ENCODE measurements around the gene KRT84. TPM values are rescaled to one million over a fixed set of nuclear protein-coding genes. Genes with fewer than 3 reads are reported as not detected.

KRT84 gene
- total RNA-seq, 1 experiment from 2014 or later = not detected

DNA sequence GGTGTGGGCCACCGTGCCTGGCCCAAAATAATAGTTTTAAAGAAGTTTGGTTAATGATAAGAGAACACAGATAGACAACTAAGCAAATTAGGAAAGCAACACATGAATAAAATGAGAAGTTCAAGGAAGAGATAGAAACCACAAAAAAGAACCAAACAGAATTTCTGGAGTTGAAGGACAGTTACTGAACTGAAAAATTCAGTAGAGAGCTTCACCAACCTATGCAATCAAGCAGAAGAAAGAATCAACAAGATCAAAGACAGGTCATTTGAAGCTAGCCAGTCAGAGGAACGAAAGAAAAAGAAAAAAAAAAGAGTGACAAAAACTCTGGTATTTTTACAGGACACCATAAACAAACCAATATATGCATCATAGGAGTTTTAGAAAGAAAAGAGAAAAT lies 48.8 kb downstream of the KRT84 start:
- no peaks in the 10 kb centered on the region for H3K27me3 ChIP-seq (ENCODE audit: insufficient read depth, low read length)
- no TSS peak for BruUV-seq (replicated peaks)
- H4K20me1 ChIP-seq (ENCODE audit: insufficient read depth) = no peaks in the 10 kb centered on the region
- no peak for DNase-seq (ENCODE audit: low read depth, low spot score)
- peak overlapping the region; percentile 13 for H2AFZ ChIP-seq (ENCODE audit: low read depth, low read length, poor library complexity, severe bottlenecking)
- no peak for TF ChIP-seq SIN3A (IDR thresholded peaks at IDR 0.05; ENCODE audit: low read depth)
- no peak for TF ChIP-seq SP1 (IDR thresholded peaks at IDR 0.05; ENCODE audit: low read depth)
- no peak for TF ChIP-seq JUND (IDR thresholded peaks at IDR 0.05)
- no peak for TF ChIP-seq YY1 (IDR thresholded peaks at IDR 0.05; ENCODE audit: extremely low read depth, insufficient replicate concordance, low read depth, low read length)
- TF ChIP-seq EGR1 (IDR thresholded peaks at IDR 0.05; ENCODE audit: low read depth) = no peak
- TF ChIP-seq ZNF274 (IDR thresholded peaks at IDR 0.05; ENCODE audit: low read depth, low read length) = no peak
- TF ChIP-seq TCF7L2 (IDR thresholded peaks at IDR 0.05; ENCODE audit: borderline replicate concordance, extremely low read depth, insufficient read depth, insufficient read length) = no peak
- TF ChIP-seq CBX3 (IDR thresholded peaks at IDR 0.05; ENCODE audit: low read depth) = no peak
- no peak for TF ChIP-seq ZFX (IDR thresholded peaks at IDR 0.05)
- TF ChIP-seq, protein P1, sequence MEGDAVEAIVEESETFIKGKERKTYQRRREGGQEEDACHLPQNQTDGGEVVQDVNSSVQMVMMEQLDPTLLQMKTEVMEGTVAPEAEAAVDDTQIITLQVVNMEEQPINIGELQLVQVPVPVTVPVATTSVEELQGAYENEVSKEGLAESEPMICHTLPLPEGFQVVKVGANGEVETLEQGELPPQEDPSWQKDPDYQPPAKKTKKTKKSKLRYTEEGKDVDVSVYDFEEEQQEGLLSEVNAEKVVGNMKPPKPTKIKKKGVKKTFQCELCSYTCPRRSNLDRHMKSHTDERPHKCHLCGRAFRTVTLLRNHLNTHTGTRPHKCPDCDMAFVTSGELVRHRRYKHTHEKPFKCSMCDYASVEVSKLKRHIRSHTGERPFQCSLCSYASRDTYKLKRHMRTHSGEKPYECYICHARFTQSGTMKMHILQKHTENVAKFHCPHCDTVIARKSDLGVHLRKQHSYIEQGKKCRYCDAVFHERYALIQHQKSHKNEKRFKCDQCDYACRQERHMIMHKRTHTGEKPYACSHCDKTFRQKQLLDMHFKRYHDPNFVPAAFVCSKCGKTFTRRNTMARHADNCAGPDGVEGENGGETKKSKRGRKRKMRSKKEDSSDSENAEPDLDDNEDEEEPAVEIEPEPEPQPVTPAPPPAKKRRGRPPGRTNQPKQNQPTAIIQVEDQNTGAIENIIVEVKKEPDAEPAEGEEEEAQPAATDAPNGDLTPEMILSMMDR (IDR thresholded peaks at IDR 0.05 in 2 of 3, conservative IDR thresholded peaks at IDR 0.05 in 1 of 3; ENCODE audit: borderline replicate concordance in 1 of 3, insufficient read depth in 1 of 3, low read depth in 2 of 3, low read length in 2 of 3) = no peak
- TF ChIP-seq EZH2phosphoT487 (IDR thresholded peaks at IDR 0.05; ENCODE audit: borderline replicate concordance) = no peak
- TF ChIP-seq EZH2 (IDR thresholded peaks at IDR 0.05) = no peak
- no peak for TF ChIP-seq POLR2A (IDR thresholded peaks at IDR 0.05; ENCODE audit: borderline replicate concordance, extremely low read depth, insufficient read depth, insufficient read length)
- TF ChIP-seq, protein P2, sequence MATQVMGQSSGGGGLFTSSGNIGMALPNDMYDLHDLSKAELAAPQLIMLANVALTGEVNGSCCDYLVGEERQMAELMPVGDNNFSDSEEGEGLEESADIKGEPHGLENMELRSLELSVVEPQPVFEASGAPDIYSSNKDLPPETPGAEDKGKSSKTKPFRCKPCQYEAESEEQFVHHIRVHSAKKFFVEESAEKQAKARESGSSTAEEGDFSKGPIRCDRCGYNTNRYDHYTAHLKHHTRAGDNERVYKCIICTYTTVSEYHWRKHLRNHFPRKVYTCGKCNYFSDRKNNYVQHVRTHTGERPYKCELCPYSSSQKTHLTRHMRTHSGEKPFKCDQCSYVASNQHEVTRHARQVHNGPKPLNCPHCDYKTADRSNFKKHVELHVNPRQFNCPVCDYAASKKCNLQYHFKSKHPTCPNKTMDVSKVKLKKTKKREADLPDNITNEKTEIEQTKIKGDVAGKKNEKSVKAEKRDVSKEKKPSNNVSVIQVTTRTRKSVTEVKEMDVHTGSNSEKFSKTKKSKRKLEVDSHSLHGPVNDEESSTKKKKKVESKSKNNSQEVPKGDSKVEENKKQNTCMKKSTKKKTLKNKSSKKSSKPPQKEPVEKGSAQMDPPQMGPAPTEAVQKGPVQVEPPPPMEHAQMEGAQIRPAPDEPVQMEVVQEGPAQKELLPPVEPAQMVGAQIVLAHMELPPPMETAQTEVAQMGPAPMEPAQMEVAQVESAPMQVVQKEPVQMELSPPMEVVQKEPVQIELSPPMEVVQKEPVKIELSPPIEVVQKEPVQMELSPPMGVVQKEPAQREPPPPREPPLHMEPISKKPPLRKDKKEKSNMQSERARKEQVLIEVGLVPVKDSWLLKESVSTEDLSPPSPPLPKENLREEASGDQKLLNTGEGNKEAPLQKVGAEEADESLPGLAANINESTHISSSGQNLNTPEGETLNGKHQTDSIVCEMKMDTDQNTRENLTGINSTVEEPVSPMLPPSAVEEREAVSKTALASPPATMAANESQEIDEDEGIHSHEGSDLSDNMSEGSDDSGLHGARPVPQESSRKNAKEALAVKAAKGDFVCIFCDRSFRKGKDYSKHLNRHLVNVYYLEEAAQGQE (IDR thresholded peaks at IDR 0.05; ENCODE audit: low read depth) = no peak
- no peak for TF ChIP-seq SRF (IDR thresholded peaks at IDR 0.05; ENCODE audit: low read depth)
- TF ChIP-seq, protein P3, sequence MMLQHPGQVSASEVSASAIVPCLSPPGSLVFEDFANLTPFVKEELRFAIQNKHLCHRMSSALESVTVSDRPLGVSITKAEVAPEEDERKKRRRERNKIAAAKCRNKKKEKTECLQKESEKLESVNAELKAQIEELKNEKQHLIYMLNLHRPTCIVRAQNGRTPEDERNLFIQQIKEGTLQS (IDR thresholded peaks at IDR 0.05) = no peak
- TF ChIP-seq CEBPB (IDR thresholded peaks at IDR 0.05; ENCODE audit: low read depth) = no peak
- TF ChIP-seq ELF1 (IDR thresholded peaks at IDR 0.05; ENCODE audit: borderline replicate concordance, low read depth) = no peak
- intact Hi-C loops (cut with micrococcal nuclease) = no loop called here
- H3K9ac ChIP-seq (ENCODE audit: low read length) = no peak overlapping the region
- no peak overlapping the region for H3K27ac ChIP-seq (ENCODE audit: low read depth, low read length)
- no peaks in the 10 kb centered on the region for H3K9me2 ChIP-seq (ENCODE audit: insufficient read depth)
- RAD21 ChIA-PET (ENCODE audit: low non-redundant PET in 1 of 2, low total read pairs in 2 of 2, uncharacterized antibody in 2 of 2, unreplicated experiment in 2 of 2) = no interaction called here
- no peak overlapping the region for H3K4me3 ChIP-seq (replicated peaks in 1 of 2; ENCODE audit: low read depth in 1 of 2, low read length in 2 of 2)
- CTCF ChIA-PET = interaction anchor here (2.0 kb wide), 1 partner anchor 9 kb away, joined by 8 read pairs; no protein-coding TSS in a partner anchor
- H3K79me2 ChIP-seq (ENCODE audit: insufficient read depth, low read length) = no peaks in the 10 kb centered on the region
- no peaks in the 10 kb centered on the region for H3K36me3 ChIP-seq (ENCODE audit: control insufficient read depth in 1 of 2, insufficient read depth in 2 of 2, low read length in 2 of 2)
- H3K9me3 ChIP-seq (ENCODE audit: control insufficient read depth in 1 of 2, insufficient read depth in 1 of 2, low read depth in 1 of 2, low read length in 2 of 2) = no peaks in the 10 kb centered on the region
- no peak for ATAC-seq
- H3K4me1 ChIP-seq (ENCODE audit: control insufficient read depth in 1 of 2, insufficient read depth in 2 of 2, low read length in 2 of 2) = peaks cover 0 to 13% of the 10 kb centered on the region in 2 experiments; a peak in 2 of 4 replicates
- H3K4me2 ChIP-seq (ENCODE audit: low read length) = no peak overlapping the region
- POLR2A ChIA-PET = no interaction called here

All from HCT116 (cell line).